Measurements from ENCODE around the gene ZBED1.
"Not testable (repeated sequence)": the region's sequence is repeated elsewhere in the genome, so short reads cannot be mapped to it uniquely, and the experiment has no call there.

ZBED1 gene

DNA sequence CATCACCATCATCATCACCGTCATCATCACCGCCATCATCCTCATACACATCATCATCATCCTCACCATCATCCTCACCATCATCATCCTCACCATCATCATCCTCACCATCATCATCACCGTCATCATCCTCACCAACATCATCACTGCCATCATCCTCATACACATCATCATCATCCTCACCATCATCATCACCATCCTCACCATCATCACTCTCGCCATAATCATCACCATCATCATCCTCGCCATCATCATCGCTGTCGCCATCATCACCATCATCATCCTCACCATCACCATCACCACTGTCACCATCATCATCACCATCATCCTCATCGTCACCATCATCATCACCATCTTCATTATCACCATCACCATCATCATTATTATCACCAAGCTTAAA, 19.8 kb upstream of the ZBED1 start:
- no peak for DNase-seq (ENCODE audit: low read depth in 2 of 2, low spot score in 1 of 2)

- DNase-seq (ENCODE audit: low read depth in 2 of 2, low spot score in 1 of 2) = not testable (repeated sequence)
Measured at GRCh38 chrX:2519638-2520037, 18.9 kb upstream of the ZBED1 start.

GRCh38 chrX:2517055-2517454, 16.3 kb upstream of the ZBED1 start:
- DNase-seq (ENCODE audit: low read depth in 2 of 2, low spot score in 1 of 2) = no peak

- no peak for DNase-seq (ENCODE audit: low read depth in 2 of 2, low spot score in 1 of 2)
Measured at GRCh38 chrX:2516623-2517022, 15.8 kb upstream of the ZBED1 start.

GRCh38 chrX:2514131-2514530, 13.4 kb upstream of the ZBED1 start:
- DNase-seq (ENCODE audit: low read depth in 2 of 2, low spot score in 1 of 2) = no peak

DNA sequence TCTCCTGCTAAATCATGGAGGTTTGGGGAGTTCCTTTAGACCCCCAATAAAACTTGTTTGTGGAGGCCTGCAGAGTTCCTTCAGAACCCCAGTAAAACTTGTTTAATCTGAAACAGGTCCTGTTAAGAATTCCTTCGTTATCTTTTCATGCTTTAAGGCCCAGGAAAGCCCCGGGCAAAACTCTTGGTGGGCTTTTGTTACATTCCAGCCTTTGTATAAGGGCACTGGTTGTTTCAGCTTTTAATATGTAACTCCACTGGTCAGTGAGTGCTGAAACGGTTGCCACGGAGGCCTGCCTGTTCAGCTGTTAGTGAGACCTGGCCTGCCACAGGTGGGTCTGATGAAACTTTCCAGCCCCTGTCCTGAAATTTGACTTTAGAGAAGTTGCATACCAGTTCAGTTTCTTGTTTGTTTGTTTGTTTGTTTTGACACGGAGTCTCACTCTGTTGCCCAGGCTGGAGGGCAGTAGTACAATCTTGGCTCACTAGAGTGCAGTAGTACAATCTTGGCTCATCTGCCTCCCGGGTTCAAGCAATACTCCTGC, 12.4 kb upstream of the ZBED1 start:
- no peak for DNase-seq (ENCODE audit: low read depth in 2 of 2, low spot score in 1 of 2)

- DNase-seq (ENCODE audit: low read depth in 2 of 2, low spot score in 1 of 2) = no peak
Measured at GRCh38 chrX:2512501-2512900, 11.7 kb upstream of the ZBED1 start.

DNA sequence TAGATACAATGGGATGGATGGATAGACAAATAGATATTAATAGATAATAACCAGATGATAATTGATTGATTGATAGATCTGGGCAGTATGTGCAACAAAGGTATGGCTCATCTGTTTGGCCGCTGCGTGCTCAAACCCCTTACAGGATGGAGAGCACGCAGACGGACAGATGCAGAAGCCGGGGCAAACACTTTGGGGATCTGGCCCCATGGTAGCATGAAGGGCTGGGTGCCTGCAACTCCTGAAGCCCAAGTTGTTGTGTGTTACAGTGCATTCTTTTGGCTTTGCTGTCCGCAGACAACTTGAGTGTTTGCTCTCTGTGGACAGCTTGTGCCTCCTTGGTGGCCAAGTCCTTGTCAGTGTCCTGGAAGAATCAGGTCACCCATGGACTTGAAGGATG, 10.6 kb upstream of the ZBED1 start:
- DNase-seq (ENCODE audit: low read depth in 2 of 2, low spot score in 1 of 2) = no peak

- no peak for DNase-seq (ENCODE audit: low read depth in 2 of 2, low spot score in 1 of 2)
Measured at GRCh38 chrX:2508648-2509335, 8.0 kb upstream of the ZBED1 start.

DNA sequence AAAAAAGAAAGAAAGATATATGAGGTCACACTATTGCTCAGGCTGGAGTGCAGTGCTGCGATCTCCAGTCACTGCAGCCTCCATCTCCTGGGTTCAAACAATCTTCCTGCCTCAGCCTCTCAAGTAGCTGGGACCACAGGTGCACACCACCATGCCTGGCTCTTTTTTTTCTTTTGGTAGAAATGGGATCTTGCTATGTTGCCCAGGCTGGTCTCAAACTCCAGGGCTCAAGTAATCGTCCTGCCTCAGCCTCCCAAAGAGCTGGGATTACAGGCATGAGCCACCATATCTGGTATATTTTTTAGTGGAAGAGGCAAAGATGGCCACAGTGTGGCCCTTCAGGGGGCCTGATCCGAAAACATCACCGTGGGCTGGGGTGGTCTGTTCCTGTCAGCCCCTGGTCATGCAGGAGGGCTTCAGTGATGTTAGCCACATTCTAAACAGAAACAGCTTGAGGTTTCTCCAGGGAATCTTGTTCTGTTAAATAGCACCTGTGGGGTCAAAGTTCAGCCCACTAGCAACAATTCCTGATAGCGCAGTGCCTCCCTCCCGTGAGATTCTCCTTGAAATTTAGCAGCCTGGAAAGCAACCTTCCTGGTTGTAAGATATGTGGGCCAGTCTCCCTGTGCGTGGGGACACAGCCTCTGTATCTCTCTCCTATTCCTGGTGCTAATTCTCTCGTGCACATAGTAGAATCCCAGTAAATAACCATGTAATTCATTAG, 7.3 kb upstream of the ZBED1 start:
- no peak for DNase-seq (ENCODE audit: low read depth in 2 of 2, low spot score in 1 of 2)

DNA sequence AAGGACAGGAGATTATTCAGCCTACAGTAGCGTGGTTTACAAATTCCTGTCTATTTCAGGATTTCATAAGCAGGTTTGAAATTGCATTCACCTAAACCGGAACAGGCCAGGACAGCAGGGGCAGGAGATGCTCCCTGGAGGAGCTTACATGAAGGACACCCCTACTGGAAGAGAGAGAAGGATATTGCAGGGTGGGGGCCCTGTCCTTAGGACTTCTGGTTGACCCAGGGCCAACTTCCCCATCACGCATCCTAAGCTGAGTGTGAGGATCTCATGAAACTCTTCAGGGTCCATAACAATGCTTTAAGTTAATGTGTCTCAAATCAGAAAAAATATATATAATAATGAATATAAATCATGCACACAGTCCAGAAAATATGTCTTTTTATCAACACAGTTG, 6.4 kb upstream of the ZBED1 start:
- DNase-seq (ENCODE audit: low read depth in 2 of 2, low spot score in 1 of 2) = no peak

DNA sequence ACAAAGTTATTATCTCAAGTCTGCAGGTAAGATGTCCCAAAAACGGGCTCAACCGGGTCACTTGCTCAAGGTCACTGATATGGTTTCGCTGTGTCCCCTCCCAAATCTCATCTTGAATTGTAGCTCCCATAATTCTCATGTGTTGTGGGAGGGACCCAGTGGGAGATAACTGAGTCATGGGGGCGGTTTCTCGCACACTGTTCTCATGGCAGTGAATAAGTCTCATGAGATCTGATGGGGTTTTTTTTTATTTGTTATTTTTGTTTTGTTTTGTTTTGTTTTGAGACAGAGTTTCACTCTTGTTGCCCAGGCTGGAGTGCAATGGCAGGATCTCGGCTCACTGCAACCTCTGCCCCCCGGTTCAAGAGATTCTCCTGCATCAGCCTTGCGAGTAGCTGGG, 4.6 kb upstream of the ZBED1 start:
- not testable (repeated sequence) for DNase-seq (ENCODE audit: low read depth in 2 of 2, low spot score in 1 of 2)

DNA sequence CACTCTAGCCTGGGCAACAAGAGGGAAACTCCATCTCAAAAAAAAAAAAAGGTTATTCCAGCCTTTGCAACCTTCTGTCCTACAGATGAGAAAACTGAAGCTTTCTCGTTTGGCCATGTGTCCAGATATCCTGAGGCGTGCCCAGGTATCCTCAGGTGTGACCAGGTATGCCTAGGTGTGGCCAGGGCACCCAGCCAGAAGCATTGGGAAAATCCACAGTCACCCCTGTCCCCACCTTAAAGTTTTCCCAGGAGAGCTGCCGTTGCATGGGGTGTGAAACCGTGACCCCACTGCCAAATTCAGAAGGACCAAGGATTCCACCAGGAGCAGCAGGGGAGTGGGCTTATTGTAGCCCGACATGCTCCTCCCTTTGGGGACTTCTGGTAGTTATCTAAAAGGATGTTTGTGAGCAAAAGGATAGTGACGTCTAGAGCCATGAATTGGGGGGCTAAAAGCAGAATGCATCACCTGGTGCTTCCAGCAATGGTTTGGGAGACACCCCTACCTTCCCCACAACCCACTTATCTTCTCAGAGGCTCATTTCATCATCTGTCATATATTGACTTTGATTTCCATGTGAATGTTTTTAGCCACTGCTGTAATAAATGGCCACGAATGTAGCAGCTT, 4.0 kb upstream of the ZBED1 start:
- no peak for DNase-seq (ENCODE audit: low read depth in 2 of 2, low spot score in 1 of 2)

- no peak for DNase-seq (ENCODE audit: low read depth in 2 of 2, low spot score in 1 of 2)
Measured at GRCh38 chrX:2503591-2504500, 3.1 kb upstream of the ZBED1 start.

DNA sequence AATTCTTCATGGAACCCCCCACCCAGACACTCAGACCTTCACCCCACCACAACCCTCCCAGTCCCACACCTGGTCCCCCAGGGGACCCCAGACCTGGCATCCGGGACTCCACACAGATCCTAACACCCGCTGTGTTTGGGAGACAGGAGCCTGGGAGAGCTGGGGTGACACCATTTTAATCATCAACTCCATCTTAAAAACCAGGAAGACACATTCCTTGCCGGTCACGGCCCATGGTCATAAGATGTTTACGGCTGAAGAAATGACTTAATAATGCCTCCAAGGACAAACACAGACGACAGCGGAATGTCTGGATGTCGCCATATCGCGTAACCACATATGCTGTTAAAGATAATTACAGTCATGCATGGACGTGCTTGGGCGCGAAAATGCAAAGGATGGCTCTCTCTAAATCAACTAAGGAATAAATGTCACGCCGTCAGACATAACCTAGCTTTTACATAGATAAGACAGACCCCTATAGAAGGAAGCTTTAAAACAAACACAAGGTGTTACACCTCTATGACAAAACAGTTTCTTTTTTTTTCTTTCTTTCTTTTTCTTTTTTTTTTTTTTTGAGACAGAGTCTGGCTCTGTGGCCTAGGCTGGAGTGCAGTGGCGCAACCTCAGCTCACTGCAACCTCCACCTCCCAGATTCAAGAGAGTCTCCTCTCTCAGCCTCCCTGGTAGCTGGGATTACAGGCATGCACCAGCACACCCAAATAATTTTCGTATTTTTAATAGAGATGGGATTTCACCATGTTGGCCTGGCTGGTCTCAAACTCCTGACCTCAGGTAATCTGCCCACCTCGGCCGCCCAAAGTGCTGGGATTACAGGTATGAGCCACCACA, 2.1 kb upstream of the ZBED1 start:
- no peak for DNase-seq (ENCODE audit: low read depth in 2 of 2, low spot score in 1 of 2)

DNA sequence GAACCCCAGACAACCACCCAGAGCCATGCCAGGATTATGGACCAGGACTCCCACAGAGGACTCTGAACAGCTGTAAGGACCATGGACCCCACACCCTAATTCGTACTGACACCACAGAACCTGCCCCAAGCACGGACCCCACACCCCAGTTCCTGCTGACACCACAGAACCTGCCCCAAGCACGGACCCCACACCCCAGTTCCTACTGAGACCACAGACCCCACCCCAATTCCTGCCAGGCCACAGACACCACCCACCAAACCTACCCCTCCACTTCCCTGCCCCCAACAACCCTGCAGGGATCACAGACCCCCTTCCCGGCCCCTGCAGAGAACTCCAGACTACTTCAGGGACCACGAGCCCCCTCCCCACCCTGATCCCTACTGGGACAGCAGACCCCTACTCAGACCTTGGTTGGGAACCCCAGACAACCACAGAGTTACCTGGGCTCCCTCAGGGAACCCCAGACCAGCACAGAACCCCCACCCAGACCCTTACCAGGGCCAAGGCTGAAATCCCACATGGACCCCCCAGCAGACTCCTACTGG, 1.4 kb upstream of the ZBED1 start:
- no peak for DNase-seq (ENCODE audit: low read depth in 2 of 2, low spot score in 1 of 2)

DNA sequence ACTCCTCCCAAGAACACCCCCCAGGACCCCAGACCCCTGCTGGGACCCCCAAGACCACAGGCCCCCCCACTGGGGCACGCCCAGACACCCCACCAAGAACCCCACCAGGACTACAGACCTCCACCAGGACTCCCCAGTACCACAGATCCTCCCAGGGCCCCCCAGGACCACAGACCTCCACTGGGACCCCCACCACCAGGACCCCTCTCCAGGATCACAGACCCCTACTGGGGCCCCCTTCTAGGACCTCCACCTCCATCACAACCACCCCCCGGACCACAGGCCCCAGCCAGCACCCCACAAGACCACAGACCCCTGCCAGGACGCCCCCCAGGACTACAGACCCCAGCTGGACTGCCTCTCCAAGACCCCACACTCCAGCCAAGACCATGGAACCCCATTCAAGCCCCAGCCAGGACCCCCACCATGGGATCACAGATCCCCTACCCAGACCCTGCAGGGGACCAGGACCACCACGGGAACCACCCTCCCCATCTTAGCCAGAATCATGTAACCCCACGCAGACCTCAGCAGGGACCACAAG, 855 bp upstream of the ZBED1 start:
- DNase-seq (ENCODE audit: low read depth in 2 of 2, low spot score in 1 of 2) = no peak

DNA sequence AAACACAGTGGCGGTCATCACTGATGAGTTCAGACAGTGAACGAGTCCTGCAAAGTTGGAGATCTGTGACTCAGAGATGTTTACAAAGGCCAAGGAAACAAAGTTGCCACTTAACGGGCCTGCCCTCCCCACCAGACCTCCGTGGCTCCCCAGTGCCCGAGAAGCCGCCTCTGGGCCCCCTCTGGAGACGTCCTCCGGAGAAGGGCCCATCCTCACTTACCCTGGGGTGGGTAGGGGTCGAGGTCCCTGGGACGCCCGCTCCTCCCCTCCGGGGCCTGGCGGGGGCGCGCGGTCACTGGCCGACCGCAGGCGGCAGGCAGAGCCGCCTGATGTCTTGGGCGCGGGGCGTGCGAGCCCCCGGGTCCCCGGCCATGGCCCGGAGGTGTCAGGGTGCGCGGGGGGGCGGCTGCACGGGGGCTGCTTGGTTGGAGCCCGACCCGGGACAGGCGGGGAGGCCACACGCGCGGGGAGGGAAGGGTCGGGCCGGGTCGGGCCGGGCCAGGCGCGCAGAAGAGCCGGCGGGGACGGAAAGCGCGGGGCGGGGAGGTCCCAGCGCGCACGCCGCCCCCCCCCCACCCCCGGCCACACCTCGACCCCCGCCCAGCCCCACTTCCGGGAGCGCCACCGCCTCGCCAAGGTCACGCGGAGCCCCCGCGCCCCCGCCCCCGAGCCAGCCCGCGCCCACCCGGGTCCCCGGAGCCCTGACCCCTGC, 529 bp downstream of the ZBED1 start:
- DNase-seq (ENCODE audit: low read depth in 2 of 2, low spot score in 1 of 2) = no peak

DNA sequence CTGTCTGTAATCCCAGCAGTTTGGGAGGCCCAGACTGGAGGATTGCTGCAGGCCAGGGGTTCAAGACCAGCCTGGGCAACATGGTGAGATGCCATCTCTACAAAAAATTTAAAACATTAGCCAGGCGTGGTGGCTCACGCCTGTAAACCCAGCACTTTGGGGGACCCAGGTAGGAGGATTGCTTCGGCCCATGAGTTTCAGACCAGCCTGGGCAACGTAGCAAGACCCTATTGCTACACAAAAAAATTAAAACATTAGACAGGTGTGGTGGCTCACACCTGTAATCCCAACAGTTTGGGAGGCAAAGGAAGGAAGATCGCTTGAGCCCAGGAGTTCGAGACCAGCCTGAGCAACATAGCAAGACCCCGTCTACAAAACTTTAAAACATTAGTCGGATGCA, 1.3 kb downstream of the ZBED1 start:
- no peak for DNase-seq (ENCODE audit: low read depth in 2 of 2, low spot score in 1 of 2)

All from stimulated activated CD8-positive, alpha-beta memory T cell treated with anti-CD3 and anti-CD28 coated beads, Interleukin-4, amount 100 ng/mL, for 1 hour (primary cell).